Peyer's patch (tissue), 4 donors: ENCODE results near the gene MIA. TPM values are rescaled to one million over a fixed set of nuclear protein-coding genes. Genes with fewer than 3 reads are reported as not detected.
"Not testable (repeated sequence)": the region's sequence is repeated elsewhere in the genome, so short reads cannot be mapped to it uniquely, and the experiment has no call there.

Experiments
- DNase-seq, 3 donors: peaks; one replicate each; pipeline ENCODE4 v3.0.0-alpha.2; 2017 to 2019
- H3K27ac ChIP-seq, 4 donors: fragments of 200-600 bp; sonication (generic); one replicate each; pipeline ENCODE4 v1.5.1; 2016 to 2019
- H3K27me3 ChIP-seq, 2 donors: fragments of 200-600 bp; sonication (generic); one replicate each; pipeline ENCODE4 v1.5.1; 2019
- H3K36me3 ChIP-seq, 3 donors: fragments of 200-600 bp; sonication (generic); one replicate each; pipeline ENCODE4 v1.5.1; 2016 to 2019
- H3K4me1 ChIP-seq, 4 donors: fragments of 200-600 bp; sonication (generic); one replicate each; pipeline ENCODE4 v1.5.1; 2016 to 2019
- H3K4me3 ChIP-seq, 4 donors: fragments of 200-600 bp; sonication (generic); 1 replicate in 3 of 4; 2 replicates in 1 of 4; pipeline ENCODE4 v1.5.1; 2016 to 2019; ENCODE audit warnings: mild to moderate bottlenecking in 1 of 4
- H3K9me3 ChIP-seq, 4 donors: fragments of 200-600 bp; sonication (generic); one replicate each; pipeline ENCODE4 v1.5.1; 2016 to 2019; ENCODE audit warnings: mild to moderate bottlenecking in 1 of 4
- POLR2A ChIP-seq, 2 donors: fragments of 450-650 bp; IDR thresholded peaks; one replicate each; pipeline ENCODE4 v1.5.1; 2017; ENCODE audit warnings: antibody characterized with exemption in 2 of 2, mild to moderate bottlenecking in 2 of 2, moderate library complexity in 2 of 2
- total RNA-seq, 4 donors: library from RNA; depleted of rRNA; stranded (reverse); fragments of >200 nt; gene quantifications; one replicate each; pipeline ENCODE4 v1.1.0, GENCODE V29; 2016
- TF ChIP-seq, protein P1 (sequence below), 6 experiments: fragments of 450-650 bp in 4 of 6; fragments of 200-600 bp in 2 of 6; sonication (generic) in 1 of 6; IDR thresholded peaks; one replicate each; pipeline ENCODE4 v1.5.1; 2017 to 2019; ENCODE audit warnings: antibody characterized with exemption in 6 of 6, mild to moderate bottlenecking in 3 of 6, moderate library complexity in 1 of 6

The MIA gene
- total RNA-seq, 4 donors from 2014 or later, result 4.0 TPM; not detected in 3

DNA sequence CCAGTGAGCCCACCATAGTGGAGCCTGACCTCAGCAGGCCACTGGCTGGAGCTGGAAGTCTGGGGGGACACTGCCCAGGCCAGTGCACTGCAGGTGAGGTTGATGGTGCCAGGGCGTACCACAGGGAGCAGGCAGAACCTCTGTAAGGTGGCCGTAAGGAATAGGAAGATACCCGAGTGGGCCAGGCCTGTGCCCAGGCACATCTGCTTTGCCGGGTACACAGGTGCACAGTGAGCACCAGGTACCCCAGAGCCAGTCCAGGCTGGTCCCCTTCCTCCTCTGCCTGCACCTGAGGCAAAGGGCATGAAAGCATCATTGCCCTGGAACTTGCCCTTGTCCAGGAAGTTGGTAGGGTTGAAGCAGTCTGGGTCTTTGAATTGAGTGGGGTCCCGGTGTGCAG, 33.2 kb downstream of the MIA start:
- Histone ChIP-seq H3K9me3 (no peaks in the 10 kb centered on the region), H3K4me3 (no peak overlapping the region), H3K27ac (peak overlapping the region in 1 of 4 donors; percentile 9), H3K27me3 (no peaks in the 10 kb centered on the region), H3K4me1 (peaks cover 9 to 77% (median 38%) of the 10 kb centered on the region in 4 donors), H3K36me3 (peaks cover 0 to 22% (median 0%) of the 10 kb centered on the region in 3 donors)
- TF ChIP-seq, protein P1, sequence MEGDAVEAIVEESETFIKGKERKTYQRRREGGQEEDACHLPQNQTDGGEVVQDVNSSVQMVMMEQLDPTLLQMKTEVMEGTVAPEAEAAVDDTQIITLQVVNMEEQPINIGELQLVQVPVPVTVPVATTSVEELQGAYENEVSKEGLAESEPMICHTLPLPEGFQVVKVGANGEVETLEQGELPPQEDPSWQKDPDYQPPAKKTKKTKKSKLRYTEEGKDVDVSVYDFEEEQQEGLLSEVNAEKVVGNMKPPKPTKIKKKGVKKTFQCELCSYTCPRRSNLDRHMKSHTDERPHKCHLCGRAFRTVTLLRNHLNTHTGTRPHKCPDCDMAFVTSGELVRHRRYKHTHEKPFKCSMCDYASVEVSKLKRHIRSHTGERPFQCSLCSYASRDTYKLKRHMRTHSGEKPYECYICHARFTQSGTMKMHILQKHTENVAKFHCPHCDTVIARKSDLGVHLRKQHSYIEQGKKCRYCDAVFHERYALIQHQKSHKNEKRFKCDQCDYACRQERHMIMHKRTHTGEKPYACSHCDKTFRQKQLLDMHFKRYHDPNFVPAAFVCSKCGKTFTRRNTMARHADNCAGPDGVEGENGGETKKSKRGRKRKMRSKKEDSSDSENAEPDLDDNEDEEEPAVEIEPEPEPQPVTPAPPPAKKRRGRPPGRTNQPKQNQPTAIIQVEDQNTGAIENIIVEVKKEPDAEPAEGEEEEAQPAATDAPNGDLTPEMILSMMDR (IDR thresholded peaks at IDR 0.05), result no peak
- no peak for TF ChIP-seq POLR2A (IDR thresholded peaks at IDR 0.05)
- DNase-seq, result no peak

DNA sequence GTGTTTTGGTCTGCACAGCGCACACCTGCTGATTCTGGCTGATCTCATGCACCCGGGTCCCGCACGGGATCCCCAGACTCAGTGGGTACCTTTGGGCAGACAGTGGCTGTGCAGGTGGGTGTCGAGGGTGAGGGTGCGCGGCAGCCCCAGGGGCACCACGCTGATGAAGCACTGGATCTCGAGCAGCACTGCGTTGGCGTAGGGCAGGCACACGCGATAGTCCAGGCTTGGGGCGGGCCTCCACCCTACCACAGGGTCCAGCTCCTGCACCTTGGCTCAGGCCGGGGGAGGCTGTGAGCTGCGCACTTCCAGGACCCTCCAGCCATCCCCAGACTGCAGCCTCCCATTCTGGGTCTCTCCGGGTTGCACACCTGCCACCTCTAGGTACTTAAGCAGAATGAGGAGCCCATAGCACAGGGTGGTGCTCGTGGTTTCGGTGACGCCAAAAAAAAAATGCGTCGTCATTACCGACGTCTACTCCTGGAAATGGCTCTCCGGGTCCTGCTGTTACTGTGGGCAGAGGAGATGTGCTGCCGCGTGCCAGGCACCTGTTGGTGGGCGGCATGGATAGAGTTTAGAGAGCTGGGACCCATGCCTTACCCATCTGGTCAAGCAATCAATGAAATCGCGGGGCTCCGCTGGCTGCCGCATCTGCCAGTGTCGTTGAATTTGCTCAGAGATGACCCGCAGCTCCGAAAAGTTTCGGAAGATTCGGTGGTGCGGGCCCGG, 34.2 kb downstream of the MIA start:
- Histone ChIP-seq H3K27me3 (no peaks in the 10 kb centered on the region), H3K27ac (peak overlapping the region in 3 of 4 donors; percentile 38 to 80 (median 79)), H3K36me3 (peaks cover 0 to 22% (median 0%) of the 10 kb centered on the region in 3 donors), H3K9me3 (no peaks in the 10 kb centered on the region), H3K4me1 (peaks cover 8 to 67% (median 28%) of the 10 kb centered on the region in 4 donors), H3K4me3 (peak overlapping the region in 1 of 4 donors; percentile 62)
- TF ChIP-seq, protein P1 (IDR thresholded peaks at IDR 0.05), result no peak
- no peak for TF ChIP-seq POLR2A (IDR thresholded peaks at IDR 0.05)
- DNase-seq, result no peak

DNA sequence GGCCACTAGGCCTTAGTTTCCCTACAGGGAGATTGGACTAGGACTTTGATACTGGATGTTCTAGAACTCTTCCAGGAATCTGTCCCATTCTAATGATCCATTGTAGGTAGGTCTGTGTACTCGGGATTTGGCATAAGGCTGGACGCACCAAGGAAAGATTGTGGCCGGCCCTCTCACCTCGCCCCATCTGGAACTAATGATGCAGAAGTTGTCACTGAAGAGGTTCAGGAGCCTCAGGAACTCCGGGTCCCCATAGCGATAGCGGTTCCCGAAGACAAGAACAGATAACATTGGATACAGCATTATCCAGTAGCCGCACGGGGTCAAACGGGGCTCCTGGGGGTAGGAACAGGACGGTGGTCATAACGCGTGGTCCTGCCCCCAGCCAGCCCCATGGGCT, 34.8 kb downstream of the MIA start:
- H3K36me3 ChIP-seq, result peaks cover 0 to 22% (median 0%) of the 10 kb centered on the region in 3 donors
- peaks cover 3 to 60% (median 22%) of the 10 kb centered on the region in 4 donors for H3K4me1 ChIP-seq
- no peaks in the 10 kb centered on the region for H3K9me3 ChIP-seq

DNA sequence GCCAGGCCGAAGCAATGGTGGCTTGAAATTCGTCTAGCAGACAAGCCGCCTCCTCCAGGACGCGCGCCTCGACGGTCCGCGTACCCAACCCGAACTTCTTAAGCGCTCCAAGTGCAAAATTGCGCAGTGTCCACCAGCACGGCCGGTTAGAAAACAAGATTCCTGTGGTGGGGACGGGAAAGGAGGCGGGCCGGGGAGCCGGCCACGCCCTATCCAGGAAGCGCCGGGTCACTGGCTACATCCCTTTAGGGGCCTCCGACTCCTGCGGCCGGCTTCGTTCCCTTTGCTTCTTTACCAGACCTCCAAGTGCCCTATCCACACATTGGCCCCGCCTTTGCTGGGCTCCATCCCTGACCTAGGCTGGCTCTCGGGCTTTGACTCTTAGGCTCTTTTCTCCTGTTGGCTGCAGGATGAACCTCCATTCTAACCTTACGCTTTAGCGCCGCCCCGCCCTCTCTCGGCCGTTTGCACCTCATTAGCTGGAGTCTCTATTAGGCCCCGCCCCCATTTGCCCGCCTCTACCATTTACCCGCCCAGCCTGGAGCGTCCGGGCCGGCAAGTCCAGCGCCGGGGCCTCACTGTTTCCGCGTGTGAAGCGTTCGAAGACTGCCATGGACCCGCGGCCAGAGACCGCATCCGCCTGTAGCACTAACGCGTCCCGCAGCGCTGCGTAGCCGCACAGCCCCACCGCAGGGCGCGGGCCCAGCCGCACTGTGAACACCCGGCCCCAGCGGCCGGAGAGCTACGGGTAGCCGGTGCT, 35.5 kb downstream of the MIA start:
- TF ChIP-seq, protein P1 (IDR thresholded peaks at IDR 0.05), result peak in 3 of 6 experiments; percentile 20 to 44 (median 35)
- Histone ChIP-seq H3K4me3 (peak overlapping the region; percentile 32 to 62 (median 48)), H3K36me3 (peaks cover 0 to 22% (median 0%) of the 10 kb centered on the region in 3 donors), H3K4me1 (peaks cover 0 to 54% (median 16%) of the 10 kb centered on the region in 4 donors), H3K27ac (peak overlapping the region; percentile 34 to 80 (median 74))
- peak; percentile 55 to 92 (median 87) for DNase-seq
- H3K9me3 ChIP-seq, H3K27me3 ChIP-seq: not testable (repeated sequence)

More for the DNA sequence above, 34.8 kb downstream of the MIA start:
- H3K27me3 ChIP-seq, result no peaks in the 10 kb centered on the region
- DNase-seq, result no peak
- no peak for TF ChIP-seq POLR2A (IDR thresholded peaks at IDR 0.05)
- TF ChIP-seq, protein P1 (IDR thresholded peaks at IDR 0.05), result no peak
- peak overlapping the region in 3 of 4 donors; percentile 32 to 62 (median 53) for H3K4me3 ChIP-seq
- H3K27ac ChIP-seq, result peak overlapping the region; percentile 34 to 80 (median 74)

DNA sequence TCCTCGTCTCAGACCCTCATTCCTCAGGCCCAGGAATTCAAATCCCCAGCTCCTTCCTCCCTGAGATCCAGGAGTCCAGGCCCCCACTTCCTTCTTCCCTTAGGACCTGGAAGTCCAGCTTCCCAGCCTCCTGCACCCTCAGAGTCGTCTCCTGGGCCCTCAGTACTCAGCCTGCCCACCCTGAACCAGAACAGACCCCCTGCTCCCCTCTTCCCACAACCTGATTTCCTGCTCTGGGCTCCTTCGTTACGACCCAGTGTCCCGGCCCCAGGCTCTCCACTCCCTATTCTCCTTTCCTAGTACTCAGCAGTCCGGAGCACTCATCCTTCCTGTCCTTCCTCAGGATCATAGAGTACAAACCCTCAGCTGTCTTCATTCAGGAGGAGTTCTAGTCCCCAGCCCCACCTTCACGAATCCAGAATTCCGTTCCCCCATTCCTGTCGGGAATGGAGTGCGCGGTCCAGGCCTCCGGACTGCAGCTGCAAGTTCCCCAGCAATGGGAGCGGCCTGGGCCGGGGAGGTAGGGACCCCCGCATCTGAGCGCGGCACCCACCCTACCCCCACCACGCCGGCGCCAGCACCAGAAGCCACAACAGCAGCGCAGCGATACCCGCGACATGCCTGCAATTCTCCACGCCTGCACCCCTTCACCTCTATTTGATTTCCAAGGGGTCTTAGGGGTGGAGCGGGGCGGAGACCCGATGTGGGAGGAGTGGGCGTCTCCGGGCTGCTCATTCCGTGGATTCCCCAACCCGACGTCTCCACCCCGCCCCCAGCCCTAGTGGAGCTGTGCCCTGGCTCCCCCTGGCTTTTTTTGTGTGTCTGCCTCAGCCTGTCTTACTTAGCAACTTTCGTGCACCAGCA, 36.4 kb downstream of the MIA start:
- H3K4me1 ChIP-seq, result peaks cover 0 to 45% (median 9%) of the 10 kb centered on the region in 4 donors

DNA sequence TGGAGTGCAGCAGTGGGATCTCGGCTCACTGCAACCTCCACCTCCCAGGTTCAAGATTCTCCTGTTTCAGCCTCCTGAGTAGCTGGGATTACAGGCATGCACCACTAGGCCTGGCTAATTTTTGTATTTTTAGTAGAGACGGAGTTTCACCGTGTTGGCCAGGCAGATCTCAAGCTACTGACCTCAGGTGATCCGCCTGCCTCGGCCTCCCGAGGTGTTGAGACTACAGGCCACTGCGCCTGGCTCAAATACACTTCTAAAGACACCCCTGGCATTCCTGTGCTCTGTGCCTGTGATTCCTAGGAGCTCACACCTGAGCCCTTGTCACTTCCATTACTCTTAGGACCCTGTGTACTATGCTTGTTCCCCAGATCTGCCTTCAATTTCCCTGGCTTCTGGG, 37.2 kb downstream of the MIA start:
- Histone ChIP-seq H3K27ac (peak overlapping the region in 1 of 4 donors; percentile 50), H3K4me1 (peaks cover 0 to 36% (median 4%) of the 10 kb centered on the region in 4 donors), H3K36me3 (peaks cover 0 to 15% (median 0%) of the 10 kb centered on the region in 3 donors)
- H3K9me3 ChIP-seq, DNase-seq, H3K4me3 ChIP-seq, H3K27me3 ChIP-seq: not testable (repeated sequence)

More for the DNA sequence above, 36.4 kb downstream of the MIA start:
- Histone ChIP-seq H3K9me3 (no peaks in the 10 kb centered on the region), H3K36me3 (peaks cover 0 to 22% (median 0%) of the 10 kb centered on the region in 3 donors), H3K27me3 (no peaks in the 10 kb centered on the region), H3K27ac (peak overlapping the region; percentile 34 to 80 (median 74)), H3K4me3 (peak overlapping the region; percentile 32 to 62 (median 48))
- DNase-seq, result peak in 1 of 3 donors; percentile 62
- no peak for TF ChIP-seq POLR2A (IDR thresholded peaks at IDR 0.05)
- TF ChIP-seq, protein P1 (IDR thresholded peaks at IDR 0.05), result no peak
